OCI-LY3 (cell line): ENCODE data around the gene METTL24.

Source experiments
- CTCF ChIP-seq: fragments of 200-600, 300-600 bp; sonication (generic); IDR thresholded peaks from 2 replicates; pipeline ENCODE4 v1.5.1; 2014; ENCODE audit warnings: antibody characterized with exemption, low read length, low read depth
- EZH2phosphoT487 ChIP-seq: fragments of 200-600 bp; shearing (Covaris generic); IDR thresholded peaks from 2 replicates; pipeline ENCODE4 v1.6.1; 2018; ENCODE audit warnings: antibody characterized with exemption, mixed run types, low read depth

- TF ChIP-seq CTCF = no peak
- TF ChIP-seq EZH2phosphoT487 = no peak
Measured at GRCh38 chr6:110233770-110234374, 124.3 kb downstream of the METTL24 start.
